NCI-H2107 treated with DMSO at 0.1 percent for 48 hours (cell line): Measurements from ENCODE around the gene UNKL.

Experiments used
- DNase-seq: peaks from one replicate; lab custom pipeline; 2025; ENCODE audit not compliant: unreplicated experiment; lab: John Stamatoyannopoulos, UW

UNKL gene

GRCh38 chr16:1314399-1315068 is 100.0 kb downstream of the UNKL start:
- no peak for DNase-seq

- DNase-seq: no peak
These were observed 100.7 kb downstream of the UNKL start for GRCh38 chr16:1313721-1314369.
